CD4-positive, alpha-beta T cell treated with Interleukin-21 for 1 hour (primary cell): ENCODE results near the gene TUBGCP3.
"Not testable (repeated sequence)": the region's sequence is repeated elsewhere in the genome, so short reads cannot be mapped to it uniquely, and the experiment has no call there.

Experiments
- DNase-seq: peaks from one replicate; pipeline ENCODE4 v3.0.0-alpha.2; 2020

The TUBGCP3 gene

DNA sequence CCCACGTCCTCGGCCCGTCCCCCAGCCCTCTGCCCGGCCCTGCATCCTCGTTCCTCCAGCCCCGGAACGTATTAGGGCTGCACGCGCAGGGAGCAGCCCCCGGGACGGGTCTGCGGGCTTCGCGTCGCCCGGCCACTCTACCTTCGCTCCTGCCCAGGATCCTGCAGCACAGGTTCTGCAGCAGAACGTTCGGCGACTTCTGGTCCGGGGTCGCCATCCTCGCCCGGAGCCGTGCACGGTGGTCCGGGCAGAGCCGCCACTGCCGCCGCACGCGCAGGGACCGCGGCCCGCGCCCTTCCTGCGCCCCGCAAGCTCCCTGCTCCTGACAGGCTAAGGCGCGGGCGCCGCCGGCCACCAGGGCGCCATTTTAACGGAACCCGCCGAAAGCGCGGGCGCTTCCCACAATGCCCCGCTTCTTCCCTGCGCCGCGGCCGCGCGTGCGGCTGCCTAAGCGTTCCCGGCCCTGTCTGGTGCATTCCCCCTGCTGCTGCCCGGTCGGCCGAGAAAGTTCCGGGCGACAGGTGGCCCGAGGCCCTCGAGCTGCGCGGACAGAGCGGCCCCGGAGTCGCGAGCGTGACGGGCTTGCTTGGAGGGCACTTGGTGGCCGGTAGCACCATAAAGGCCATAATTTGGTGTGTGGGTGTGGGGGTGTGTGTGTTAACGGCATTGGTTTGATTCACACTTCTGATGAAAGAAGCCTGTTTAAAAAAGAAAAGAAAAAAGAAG is at the start of gene TUBGCP3:
Gene TUBGCP3, minus strand, starts transcription at position 390 of the 726 bp plus-strand sequence. Its CDS starts 173 bp downstream, at position 217.
- peak; percentile 80 for DNase-seq

DNA sequence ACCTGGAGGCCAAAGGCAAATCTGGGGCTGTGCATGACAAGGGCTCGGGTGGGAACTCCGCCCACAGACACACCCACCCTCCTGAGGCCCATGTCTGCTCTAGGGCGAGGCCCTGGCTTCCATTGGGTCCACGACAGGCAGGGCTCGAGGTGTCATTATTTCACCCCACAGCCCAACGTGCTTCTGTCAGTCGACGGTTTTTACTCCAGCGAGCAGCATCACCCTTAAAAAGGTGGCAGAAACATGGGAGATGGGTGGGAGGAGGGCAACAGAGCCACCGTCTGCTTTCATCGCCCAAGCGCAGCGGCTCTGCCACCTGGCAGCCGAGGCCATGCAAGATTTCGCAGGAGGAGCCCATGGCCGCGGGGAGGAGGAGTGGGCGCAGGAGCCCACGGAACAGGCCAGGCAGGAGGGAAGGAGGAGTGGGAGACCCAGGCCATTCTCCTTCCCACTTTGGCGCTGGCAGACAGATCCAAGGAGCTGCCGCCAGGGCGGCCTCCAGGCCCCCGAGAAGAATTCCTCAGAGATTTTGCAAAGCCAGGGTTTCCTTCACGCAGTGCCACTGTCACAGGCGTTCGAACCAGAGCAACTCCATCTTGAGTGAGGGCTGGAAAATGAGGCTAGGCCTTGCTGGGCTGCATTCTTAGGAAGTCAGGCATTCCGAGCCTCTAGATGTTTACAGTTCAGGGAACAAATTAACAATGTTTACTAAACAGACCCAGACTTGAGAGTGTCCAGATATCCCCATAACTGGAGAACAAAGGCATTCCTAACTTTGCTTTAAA is 49.3 kb upstream of the TUBGCP3 start:
- DNase-seq, result no peak

GRCh38 chr13:112636401-112636975 is 48.5 kb upstream of the TUBGCP3 start:
- DNase-seq, result no peak

GRCh38 chr13:112635323-112635722 is 47.4 kb upstream of the TUBGCP3 start:
- DNase-seq, result no peak

DNA sequence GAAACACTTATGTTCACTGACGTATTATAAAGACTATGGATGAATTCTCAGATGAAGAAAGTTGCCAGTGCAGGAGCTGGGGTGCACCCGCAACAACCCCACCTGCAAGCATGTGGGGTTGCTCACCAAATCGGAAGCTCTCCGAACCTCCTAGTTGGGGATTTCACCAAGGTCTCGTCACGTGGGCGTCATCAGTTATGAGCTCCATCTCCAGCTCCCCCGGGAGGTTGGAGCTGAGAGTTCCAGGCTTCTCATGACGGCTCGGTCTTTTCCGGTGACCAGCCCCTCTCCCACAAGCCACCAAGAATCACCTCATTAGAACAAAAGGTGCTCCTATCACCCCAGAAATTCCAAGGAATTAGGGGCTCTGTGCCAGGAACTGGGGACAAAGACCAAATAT is 46.1 kb upstream of the TUBGCP3 start:
- no peak for DNase-seq

- DNase-seq, result not testable (repeated sequence)
Observed at GRCh38 chr13:112630226-112630625, 42.3 kb upstream of the TUBGCP3 start.

DNA sequence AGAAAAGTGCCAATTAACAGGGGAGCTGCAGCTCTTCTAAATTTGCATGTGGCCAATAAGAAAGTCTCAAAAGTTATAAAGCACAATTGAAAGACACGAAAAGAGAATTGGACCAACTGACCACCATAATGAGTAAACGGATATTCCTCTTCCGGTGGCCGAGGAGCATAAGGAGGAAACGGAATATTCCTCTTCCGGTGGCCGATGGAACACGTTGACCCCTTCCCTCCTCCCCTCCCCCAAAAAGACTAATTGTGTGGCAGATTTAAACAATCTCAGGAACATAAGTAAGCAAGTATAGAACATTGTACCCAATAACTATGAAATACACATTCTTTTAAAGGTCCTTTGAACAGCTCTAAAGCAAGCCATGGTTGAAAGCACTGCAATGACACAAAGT is 41.2 kb upstream of the TUBGCP3 start:
- no peak for DNase-seq

DNA sequence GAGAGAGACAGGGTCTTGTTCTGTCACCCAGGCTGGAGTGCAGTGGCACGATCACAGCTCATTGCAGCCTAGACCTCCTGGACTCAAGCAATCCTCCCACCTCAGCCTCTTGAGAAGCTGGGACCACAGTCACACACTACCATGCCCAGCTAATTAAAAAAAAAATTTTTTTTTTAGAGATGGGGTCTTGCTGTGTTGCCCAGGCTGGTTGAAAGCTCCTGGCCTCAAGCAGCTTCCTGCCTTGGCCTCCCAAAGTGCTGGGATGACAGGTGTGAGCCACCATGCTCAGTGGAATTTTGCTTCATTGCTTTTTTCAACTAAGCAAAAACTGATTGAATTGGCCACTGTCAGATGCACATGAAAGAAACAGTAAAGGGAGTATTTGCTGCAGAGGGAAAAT is 39.7 kb upstream of the TUBGCP3 start:
- not testable (repeated sequence) for DNase-seq

- no peak for DNase-seq
Observed at GRCh38 chr13:112627161-112627560, 39.2 kb upstream of the TUBGCP3 start.

- DNase-seq, result no peak
Observed at GRCh38 chr13:112626761-112627160, 38.8 kb upstream of the TUBGCP3 start.

DNA sequence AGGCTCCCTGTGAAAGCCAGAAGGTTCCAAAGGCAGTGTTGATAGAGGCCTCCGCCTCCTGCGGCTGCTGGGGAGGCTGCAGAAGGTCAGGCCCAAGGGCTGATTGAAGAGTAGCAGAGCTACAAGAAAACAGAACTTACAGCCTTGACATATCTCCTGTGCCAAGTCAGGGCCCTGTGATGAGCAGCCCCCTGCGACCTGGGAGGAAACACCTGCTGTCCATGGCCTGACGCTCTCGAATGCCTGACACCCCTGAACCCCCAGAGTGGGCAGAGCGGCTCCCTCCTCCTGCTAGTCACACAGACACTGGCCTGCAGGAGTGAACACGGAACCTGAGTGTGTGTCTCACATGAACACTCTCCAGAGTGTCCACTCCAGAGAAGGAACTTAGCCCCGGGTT is 38.2 kb upstream of the TUBGCP3 start:
- DNase-seq, result no peak

- DNase-seq, result no peak
Observed at GRCh38 chr13:112625698-112626097, 37.7 kb upstream of the TUBGCP3 start.

- no peak for DNase-seq
Observed at GRCh38 chr13:112624602-112625430, 36.9 kb upstream of the TUBGCP3 start.

- DNase-seq, result no peak
Observed at GRCh38 chr13:112624040-112624439, 36.1 kb upstream of the TUBGCP3 start.

GRCh38 chr13:112623051-112623711 is 35.2 kb upstream of the TUBGCP3 start:
- DNase-seq, result no peak

GRCh38 chr13:112622375-112622774 is 34.4 kb upstream of the TUBGCP3 start:
- DNase-seq, result no peak

GRCh38 chr13:112619730-112620631 is 32.0 kb upstream of the TUBGCP3 start:
- DNase-seq, result no peak

GRCh38 chr13:112618501-112618900 is 30.5 kb upstream of the TUBGCP3 start:
- no peak for DNase-seq

GRCh38 chr13:112617754-112618375 is 29.9 kb upstream of the TUBGCP3 start:
- DNase-seq, result no peak

- peak; percentile 13 for DNase-seq
Observed at GRCh38 chr13:112616586-112617362, 28.8 kb upstream of the TUBGCP3 start.
